Neural crest cell (in vitro differentiated cells): ENCODE results near the gene KAT6B. TPM values are rescaled to one million over a fixed set of nuclear protein-coding genes. Genes with fewer than 3 reads are reported as not detected.
A peak's percentile ranks its signal among the peaks of the same experiment; 100 is the strongest.

Source experiments
- DNase-seq: peaks from one replicate; pipeline ENCODE4 v3.0.0; 2021; ENCODE audit warnings: low read depth, mixed read lengths, low spot score
- H3K27ac Mint-ChIP-seq: one replicate; pipeline ENCODE4 v1.8.0; 2021; ENCODE audit warnings: mild to moderate bottlenecking, mixed read lengths; ENCODE audit not compliant: unreplicated experiment
- H3K27me3 Mint-ChIP-seq: 2 replicates; pipeline ENCODE4 v1.8.0; 2021; ENCODE audit warnings: low read depth, mild to moderate bottlenecking, mixed read lengths
- H3K36me3 Mint-ChIP-seq: 2 replicates; pipeline ENCODE4 v1.8.0; 2021; ENCODE audit warnings: low read depth, mild to moderate bottlenecking, mixed read lengths
- H3K4me1 Mint-ChIP-seq: 2 replicates; pipeline ENCODE4 v1.8.0; 2021; ENCODE audit warnings: mixed read lengths
- H3K4me3 Mint-ChIP-seq: one replicate; pipeline ENCODE4 v1.8.0; 2021; ENCODE audit warnings: mild to moderate bottlenecking, mixed read lengths
- H3K9me3 Mint-ChIP-seq: 2 replicates; pipeline ENCODE4 v1.8.0; 2021; ENCODE audit warnings: mixed read lengths
- CTCF ChIP-seq: fragments of 200-600 bp; sonication (generic); conservative IDR thresholded peaks from 2 replicates; pipeline ENCODE4 v1.5.0; 2021; ENCODE audit warnings: antibody characterized with exemption, mild to moderate bottlenecking
- total RNA-seq: library from RNA; stranded (reverse); gene quantifications from 2 replicates; pipeline ENCODE4 v1.2.1, GENCODE V29; 2021

Gene KAT6B
- total RNA-seq, 1 donor from 2014 or later = 34.2 TPM

GRCh38 chr10:74987339-74988053 is 161.1 kb downstream of the KAT6B start:
- Mint-ChIP-seq H3K4me3 (no peak overlapping the region), H3K4me1 (peaks cover 6% of the 10 kb centered on the region), H3K27ac (no peak overlapping the region), H3K36me3 (peaks cover 8% of the 10 kb centered on the region), H3K27me3 (no peaks in the 10 kb centered on the region), H3K9me3 (no peaks in the 10 kb centered on the region)
- no peak for TF ChIP-seq CTCF
- no peak for DNase-seq

GRCh38 chr10:74988054-74988775 is 161.8 kb downstream of the KAT6B start:
- no peaks in the 10 kb centered on the region for H3K9me3 Mint-ChIP-seq
- H3K4me1 Mint-ChIP-seq = peaks cover 6% of the 10 kb centered on the region

GRCh38 chr10:74988832-74989561 is 162.6 kb downstream of the KAT6B start:
- H3K27me3 Mint-ChIP-seq = no peaks in the 10 kb centered on the region
- no peak for TF ChIP-seq CTCF
- H3K36me3 Mint-ChIP-seq = peaks cover 10% of the 10 kb centered on the region
- H3K4me1 Mint-ChIP-seq = peaks cover 6% of the 10 kb centered on the region
- no peaks in the 10 kb centered on the region for H3K9me3 Mint-ChIP-seq
- no peak overlapping the region for H3K27ac Mint-ChIP-seq
- no peak for DNase-seq
- H3K4me3 Mint-ChIP-seq = no peak overlapping the region

More at GRCh38 chr10:74988054-74988775, 161.8 kb downstream of the KAT6B start:
- H3K27ac Mint-ChIP-seq = no peak overlapping the region
- H3K27me3 Mint-ChIP-seq = no peaks in the 10 kb centered on the region
- peaks cover 9% of the 10 kb centered on the region for H3K36me3 Mint-ChIP-seq
- no peak for TF ChIP-seq CTCF
- no peak for DNase-seq
- no peak overlapping the region for H3K4me3 Mint-ChIP-seq

- no peak overlapping the region for H3K4me3 Mint-ChIP-seq
- peaks cover 14% of the 10 kb centered on the region for H3K36me3 Mint-ChIP-seq
- H3K9me3 Mint-ChIP-seq = no peaks in the 10 kb centered on the region
- H3K27ac Mint-ChIP-seq = no peak overlapping the region
- H3K4me1 Mint-ChIP-seq = no peaks in the 10 kb centered on the region
- no peak for DNase-seq
- peak; percentile 65 for TF ChIP-seq CTCF
- H3K27me3 Mint-ChIP-seq = no peaks in the 10 kb centered on the region
Observed at GRCh38 chr10:74991435-74991834, 165.0 kb downstream of the KAT6B start.

- Mint-ChIP-seq H3K27me3 (no peaks in the 10 kb centered on the region), H3K36me3 (peaks cover 14% of the 10 kb centered on the region), H3K27ac (no peak overlapping the region), H3K4me1 (no peaks in the 10 kb centered on the region), H3K9me3 (no peaks in the 10 kb centered on the region), H3K4me3 (no peak overlapping the region)
- no peak for DNase-seq
- TF ChIP-seq CTCF = no peak
Observed at GRCh38 chr10:74992068-74992467, 165.7 kb downstream of the KAT6B start.
